ENCODE data around the gene SEMA4A.

SEMA4A gene

DNA sequence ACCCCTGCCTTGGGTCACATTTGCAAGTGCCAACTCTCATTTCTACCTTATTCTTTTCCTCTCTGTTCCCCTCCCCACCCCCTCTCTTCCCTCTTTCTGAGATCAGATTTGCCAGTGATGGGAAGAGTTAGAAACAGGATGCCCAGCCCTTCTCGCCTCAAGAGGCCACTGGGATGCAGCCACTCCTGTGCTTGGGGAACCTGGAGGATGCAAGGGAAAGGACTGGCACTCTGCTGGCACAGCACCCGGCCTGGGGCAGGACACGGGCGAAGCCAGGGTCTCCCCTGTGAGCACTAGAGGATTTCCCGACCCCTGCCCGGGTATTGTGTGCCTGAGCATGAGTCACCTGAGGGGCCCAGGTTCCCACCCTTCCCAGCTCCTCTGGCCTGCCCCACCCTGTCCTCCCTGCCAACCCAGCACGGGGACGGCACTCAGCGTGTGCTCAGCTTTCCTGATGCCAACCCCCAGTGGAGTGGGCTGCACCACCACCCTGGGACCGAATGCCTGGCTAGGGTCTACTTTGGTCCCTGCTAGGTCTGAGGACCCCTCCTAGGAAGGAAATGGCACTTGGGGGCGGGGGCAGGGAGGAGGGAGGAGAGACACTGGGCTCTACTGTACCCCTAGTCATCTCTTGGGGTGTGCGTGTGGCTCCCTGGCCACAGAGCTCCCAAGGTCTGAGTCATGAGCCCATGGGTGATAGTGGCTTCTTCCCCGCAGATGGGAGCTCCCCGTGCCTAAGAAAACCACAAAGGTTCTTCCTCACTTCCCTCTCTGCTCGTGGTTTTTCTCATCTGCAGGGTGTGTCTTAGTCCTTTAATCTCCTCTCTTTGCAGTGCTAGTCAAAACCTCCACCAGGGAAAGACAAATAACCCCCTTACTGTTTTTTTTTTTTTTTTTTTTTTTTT lies 26.5 kb upstream of the SEMA4A start:
- Histone ChIP-seq H3K36me3 (peaks cover 15 to 16% (median 15%) of the 10 kb centered on the region in 3 donors), H3K9me3 (no peaks in the 10 kb centered on the region), H3K27ac (peak overlapping the region; percentile 92 to 99), H3K27me3 (no peaks in the 10 kb centered on the region), H3K4me1 (peaks cover 17 to 94% (median 83%) of the 10 kb centered on the region in 4 donors), H3K4me3 (peak overlapping the region; percentile 78 to 100)
- no peak for TF ChIP-seq CTCF (IDR thresholded peaks at IDR 0.05)
- intact Hi-C loops (cut with DNase I; ENCODE audit: low total_unique reads) = no loop called here
- peak; percentile 63 to 84 for DNase-seq

- intact Hi-C loops (cut with DNase I; ENCODE audit: low total_unique reads) = no loop called here
- H3K27ac ChIP-seq = peak overlapping the region; percentile 92 to 99
Observed at GRCh38 chr1:156128308-156128653, 25.1 kb upstream of the SEMA4A start.

DNA sequence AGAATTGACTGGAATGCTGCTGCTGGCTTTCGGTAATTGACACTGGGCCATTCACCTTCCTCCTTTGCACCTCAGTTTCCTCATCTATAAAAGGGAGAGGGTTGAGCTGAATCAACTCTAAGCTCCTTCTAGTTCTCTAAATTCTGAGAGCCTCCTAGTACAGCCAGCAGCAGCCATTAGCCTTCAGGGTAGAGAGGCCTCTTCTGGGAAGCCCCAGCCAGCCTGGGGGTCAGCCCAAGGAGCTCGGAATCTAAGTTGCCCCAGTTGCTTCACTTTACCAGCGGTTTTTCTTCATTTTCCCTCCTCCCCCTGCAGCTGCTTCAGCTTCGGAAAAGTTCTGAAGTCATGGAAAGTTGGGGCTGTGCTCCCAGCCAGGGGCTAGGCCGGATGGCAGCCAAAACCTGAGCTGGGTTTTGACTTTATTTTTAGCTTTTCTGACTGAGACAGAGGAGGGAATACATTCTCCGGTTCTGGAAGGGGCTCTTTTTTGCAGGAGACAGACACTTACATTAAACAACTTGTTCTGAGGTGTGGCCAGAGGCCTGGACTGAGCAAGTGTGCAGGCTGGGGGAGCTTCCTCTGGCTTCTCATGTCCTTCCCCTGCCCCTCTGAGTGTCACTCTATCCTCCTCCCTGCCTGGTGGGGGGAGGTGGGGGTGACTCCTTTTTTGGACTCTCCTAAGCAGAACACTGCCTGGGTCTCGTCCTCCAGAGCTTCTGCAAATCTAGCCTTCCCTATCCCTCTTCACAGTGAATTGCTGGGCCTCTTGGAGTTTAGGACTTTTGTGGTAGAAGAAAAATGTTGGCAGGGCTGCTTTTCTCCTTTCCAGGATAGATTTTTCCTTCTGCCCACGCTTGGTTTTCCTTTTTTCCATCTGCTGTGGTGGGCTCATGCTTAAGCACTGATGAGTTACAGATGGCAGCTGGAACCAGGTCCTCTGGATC lies 24.5 kb upstream of the SEMA4A start:
- peak; percentile 70 to 91 for DNase-seq
- no peak for TF ChIP-seq CTCF (IDR thresholded peaks at IDR 0.05)
- Histone ChIP-seq H3K4me1 (peaks cover 17 to 83% (median 69%) of the 10 kb centered on the region in 4 donors), H3K36me3 (peaks cover 35 to 36% (median 35%) of the 10 kb centered on the region in 3 donors), H3K27ac (peak overlapping the region; percentile 92 to 99), H3K4me3 (peak overlapping the region; percentile 25 to 33), H3K9me3 (no peaks in the 10 kb centered on the region), H3K27me3 (no peaks in the 10 kb centered on the region)
- intact Hi-C loops (cut with DNase I; ENCODE audit: low total_unique reads) = no loop called here

More at GRCh38 chr1:156128308-156128653, 25.1 kb upstream of the SEMA4A start:
- Histone ChIP-seq H3K27me3 (no peaks in the 10 kb centered on the region), H3K36me3 (peaks cover 28 to 29% (median 29%) of the 10 kb centered on the region in 3 donors), H3K9me3 (no peaks in the 10 kb centered on the region), H3K4me1 (peaks cover 17 to 85% (median 73%) of the 10 kb centered on the region in 4 donors), H3K4me3 (peak overlapping the region; percentile 25 to 33)
- no peak for TF ChIP-seq CTCF (IDR thresholded peaks at IDR 0.05)
- peak in 1 of 2 donors; percentile 20 for DNase-seq

- Histone ChIP-seq H3K27ac (peak overlapping the region; percentile 92 to 99), H3K4me1 (peaks cover 17 to 74% (median 60%) of the 10 kb centered on the region in 4 donors), H3K27me3 (no peaks in the 10 kb centered on the region), H3K4me3 (peak overlapping the region; percentile 25 to 33), H3K9me3 (no peaks in the 10 kb centered on the region), H3K36me3 (peaks cover 45 to 46% (median 46%) of the 10 kb centered on the region in 3 donors)
- TF ChIP-seq CTCF (IDR thresholded peaks at IDR 0.05) = peak; percentile 97 to 99
- intact Hi-C loops (cut with DNase I; ENCODE audit: low total_unique reads) = loop anchor here (2.0 kb wide), 1 partner anchor 33 kb away; no protein-coding TSS in a partner anchor
- peak; percentile 87 to 93 for DNase-seq
Observed at GRCh38 chr1:156129687-156130577, 23.5 kb upstream of the SEMA4A start.

Data from tibial artery (tissue), 4 donors.